Epithelial cell of esophagus (primary cell): ENCODE data around the gene FXN.

Experiments
- DNase-seq: peaks from one replicate; pipeline ENCODE4 v3.0.0; 2010; ENCODE audit warnings: low read depth
- H3K4me3 ChIP-seq: 2 replicates; pipeline ENCODE4 v1.5.1; 2011; ENCODE audit warnings: mild to moderate bottlenecking, low read length, control low read depth
- CTCF ChIP-seq: IDR thresholded peaks from 2 replicates; pipeline ENCODE4 v1.5.1; 2011; ENCODE audit warnings: low read depth, mild to moderate bottlenecking, low read length, control low read depth, inconsistent platforms; ENCODE audit not compliant: insufficient read depth; ENCODE audit errors: missing control alignments

Gene FXN

GRCh38 chr9:69074801-69075200 lies 39.2 kb downstream of the FXN start:
- DNase-seq: no peak
- no peak overlapping the region for H3K4me3 ChIP-seq
- no peak for TF ChIP-seq CTCF

GRCh38 chr9:69076550-69076949 lies 41.0 kb downstream of the FXN start:
- TF ChIP-seq CTCF: no peak
- no peak overlapping the region for H3K4me3 ChIP-seq
- DNase-seq: no peak

- H3K4me3 ChIP-seq: no peak overlapping the region
- DNase-seq: no peak
- TF ChIP-seq CTCF: no peak
Observed at GRCh38 chr9:69078069-69078468, 42.5 kb downstream of the FXN start.

GRCh38 chr9:69078581-69078980 lies 43.0 kb downstream of the FXN start:
- no peak for DNase-seq
- TF ChIP-seq CTCF: no peak
- H3K4me3 ChIP-seq: no peak overlapping the region

- peak; percentile 78 for DNase-seq
- H3K4me3 ChIP-seq: no peak overlapping the region
- no peak for TF ChIP-seq CTCF
Observed at GRCh38 chr9:69079186-69079585, 43.6 kb downstream of the FXN start.

- no peak overlapping the region for H3K4me3 ChIP-seq
- TF ChIP-seq CTCF: no peak
- DNase-seq: no peak
Observed at GRCh38 chr9:69081261-69081660, 45.7 kb downstream of the FXN start.

GRCh38 chr9:69083321-69083720 lies 47.8 kb downstream of the FXN start:
- TF ChIP-seq CTCF: no peak
- no peak overlapping the region for H3K4me3 ChIP-seq
- no peak for DNase-seq
